ENCODE measurements around the gene RBSN.
A peak's percentile ranks its signal among the peaks of the same experiment; 100 is the strongest.
"Not testable (repeated sequence)": the region's sequence is repeated elsewhere in the genome, so short reads cannot be mapped to it uniquely, and the experiment has no call there.

The RBSN gene

DNA sequence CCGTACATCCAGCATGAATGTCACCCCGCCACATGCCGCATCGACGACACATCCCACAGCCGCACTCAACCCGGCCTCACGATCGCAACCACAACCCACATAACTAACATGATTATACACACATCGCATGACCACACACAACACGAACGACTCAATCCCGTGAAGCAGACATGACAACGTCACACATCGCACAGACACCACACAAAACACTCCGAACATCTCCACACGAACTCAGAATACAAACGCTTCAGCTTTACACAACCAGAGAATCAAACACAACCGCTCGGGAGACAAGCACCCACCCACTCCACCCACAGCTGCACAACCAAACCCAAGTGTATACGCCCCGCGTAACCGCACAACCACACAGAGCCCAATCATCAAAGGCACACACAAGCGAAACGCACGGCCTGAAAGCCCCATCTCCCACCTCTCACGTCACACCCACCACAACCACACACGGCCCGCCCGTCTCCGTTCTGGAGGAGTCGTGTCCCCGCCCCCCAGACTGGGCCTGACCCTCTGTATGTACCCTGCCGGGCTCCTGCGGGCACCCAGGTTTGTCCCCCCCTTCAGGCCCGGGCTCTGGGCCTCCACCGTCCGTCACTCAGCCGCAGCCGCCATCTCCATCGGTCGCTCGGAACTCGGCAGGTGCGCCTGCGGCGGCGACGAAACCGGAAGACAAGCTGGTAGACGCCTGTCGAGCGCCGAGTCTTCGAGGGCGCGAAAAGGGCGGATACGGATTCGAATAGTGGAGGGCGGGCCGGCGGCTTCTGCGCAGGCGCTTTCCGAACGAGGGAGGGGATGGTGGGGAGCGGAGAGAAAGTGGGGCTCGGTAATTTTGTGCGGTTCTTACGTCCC lies at the start of gene RBSN:
Gene RBSN, minus strand, starts transcription at position 646 of the 861 bp plus-strand sequence. CDS start 3,028 bp downstream, outside the sequence.
- DNase-seq: peak; percentile 96

- DNase-seq: peak; percentile 7
Observed at GRCh38 chr3:15148614-15149013, 49.7 kb upstream of the RBSN start.

DNA sequence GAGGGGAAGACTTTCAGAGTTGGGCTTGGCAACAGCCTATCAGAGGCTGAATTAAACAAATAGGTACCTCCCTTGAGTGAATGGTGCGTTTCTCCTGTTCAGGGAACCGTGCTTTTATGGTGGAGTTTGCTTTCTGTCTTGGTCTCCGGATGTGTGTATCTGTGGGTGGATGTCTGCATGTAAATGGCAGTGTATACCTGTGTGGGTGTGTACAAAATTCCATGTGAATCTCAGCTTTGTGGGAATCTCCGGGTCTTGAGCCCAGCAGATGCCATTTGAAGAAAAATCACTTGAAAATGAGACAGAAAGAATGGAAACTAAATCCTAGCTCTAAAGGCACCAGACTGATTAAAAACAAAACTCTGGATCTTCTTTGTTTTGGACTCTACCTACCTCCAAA lies 37.9 kb upstream of the RBSN start:
- not testable (repeated sequence) for DNase-seq

GRCh38 chr3:15134968-15135367 lies 36.0 kb upstream of the RBSN start:
- not testable (repeated sequence) for DNase-seq

GRCh38 chr3:15128403-15128802 lies 29.5 kb upstream of the RBSN start:
- DNase-seq: not testable (repeated sequence)

DNA sequence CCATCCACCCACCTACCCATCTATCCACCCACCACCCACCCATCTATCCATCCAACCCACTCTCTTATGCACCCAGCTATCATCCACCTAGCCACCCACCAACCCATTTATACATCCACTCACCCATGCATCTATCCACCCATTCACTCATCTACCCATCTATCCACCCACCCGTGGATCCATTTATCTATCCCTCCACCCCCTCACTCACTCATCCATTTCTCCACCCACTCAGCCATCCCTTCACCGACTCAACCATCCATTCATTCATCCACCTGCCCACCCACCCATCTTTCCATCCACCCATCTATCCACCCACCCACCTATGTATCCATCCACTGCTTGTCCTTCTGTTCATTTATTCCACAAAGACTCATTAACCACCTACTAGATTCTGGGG lies 28.0 kb upstream of the RBSN start:
- not testable (repeated sequence) for DNase-seq

- DNase-seq: no peak
Observed at GRCh38 chr3:15122398-15122797, 23.4 kb upstream of the RBSN start.

GRCh38 chr3:15121936-15122335 lies 23.0 kb upstream of the RBSN start:
- no peak for DNase-seq

GRCh38 chr3:15120986-15121385 lies 22.0 kb upstream of the RBSN start:
- DNase-seq: no peak

- no peak for DNase-seq
Observed at GRCh38 chr3:15117011-15117410, 18.1 kb upstream of the RBSN start.

DNA sequence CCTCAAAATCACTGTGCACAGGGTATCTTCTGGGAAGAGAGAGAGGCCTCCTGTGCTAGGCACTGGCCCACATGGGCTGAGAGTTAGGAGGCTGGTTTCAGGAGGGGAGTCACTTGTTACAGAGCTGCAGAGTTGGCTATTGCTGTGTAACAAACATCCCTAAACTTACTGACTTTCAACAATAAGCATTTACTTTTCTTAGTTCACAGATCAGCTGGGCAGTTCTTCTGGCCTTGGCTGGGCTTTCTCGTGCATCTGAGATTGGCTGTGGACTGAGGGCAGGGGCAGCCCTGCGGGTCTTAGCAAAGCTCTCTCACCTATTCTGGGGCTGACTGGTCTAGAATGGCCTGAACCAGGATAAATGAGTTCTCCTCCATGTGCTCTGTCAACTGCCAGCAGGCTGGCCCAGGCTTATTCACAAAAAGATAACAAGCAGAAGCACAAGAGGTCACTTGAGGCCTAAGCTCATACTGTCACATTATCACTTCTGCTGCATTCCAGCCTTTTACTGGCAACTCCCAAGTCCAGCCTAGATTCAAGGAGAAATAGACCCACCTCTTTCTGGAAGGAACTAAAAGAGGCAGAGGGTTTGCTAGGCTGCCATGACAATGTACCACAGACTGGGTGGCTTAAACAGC lies 17.2 kb upstream of the RBSN start:
- peak; percentile 47 for DNase-seq

DNA sequence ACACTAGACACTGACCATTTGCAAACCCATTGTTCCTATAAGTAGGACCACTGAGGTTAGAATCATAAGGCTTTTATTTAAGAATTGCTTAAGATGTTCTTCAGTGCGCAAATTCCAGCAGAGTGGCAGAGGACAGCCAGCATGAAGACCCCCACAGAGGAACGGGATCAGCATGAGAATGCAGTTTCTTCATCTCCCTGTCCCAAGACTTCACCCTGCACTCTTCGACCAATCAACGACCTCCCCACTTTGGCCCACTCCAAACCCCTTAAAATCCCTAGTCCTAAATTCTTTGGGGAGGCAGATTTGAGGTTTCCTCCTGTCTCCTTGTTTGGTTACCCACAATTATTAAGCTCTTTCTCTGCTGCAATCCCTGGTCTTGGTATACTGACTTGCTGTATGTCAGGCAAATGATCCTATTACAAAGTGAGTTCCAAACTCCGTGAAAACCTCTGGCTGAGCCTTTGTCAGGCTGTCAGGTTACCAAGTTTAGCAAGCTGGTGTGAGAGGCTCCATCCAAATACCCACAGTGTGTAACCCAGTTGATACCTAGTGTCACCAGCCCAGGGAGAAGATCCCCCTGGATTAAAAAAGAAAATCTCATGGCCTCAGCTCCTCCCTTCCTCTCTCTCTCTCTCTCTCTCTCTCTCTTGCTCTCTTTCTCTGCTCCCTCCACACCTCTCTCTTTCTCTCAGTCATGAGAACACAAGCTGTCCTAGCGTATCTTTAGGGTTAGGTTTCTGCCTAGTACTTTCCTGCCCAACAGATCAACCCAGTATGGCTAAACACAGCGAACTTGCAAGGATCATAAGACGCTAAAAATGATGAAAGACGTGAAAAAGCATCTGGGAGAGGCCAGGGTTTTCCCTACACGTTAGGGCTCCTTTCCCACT lies 15.8 kb upstream of the RBSN start:
- DNase-seq: no peak

GRCh38 chr3:15113884-15114283 lies 14.9 kb upstream of the RBSN start:
- no peak for DNase-seq

GRCh38 chr3:15113471-15113870 lies 14.5 kb upstream of the RBSN start:
- no peak for DNase-seq

- no peak for DNase-seq
Observed at GRCh38 chr3:15112011-15112410, 13.1 kb upstream of the RBSN start.

DNA sequence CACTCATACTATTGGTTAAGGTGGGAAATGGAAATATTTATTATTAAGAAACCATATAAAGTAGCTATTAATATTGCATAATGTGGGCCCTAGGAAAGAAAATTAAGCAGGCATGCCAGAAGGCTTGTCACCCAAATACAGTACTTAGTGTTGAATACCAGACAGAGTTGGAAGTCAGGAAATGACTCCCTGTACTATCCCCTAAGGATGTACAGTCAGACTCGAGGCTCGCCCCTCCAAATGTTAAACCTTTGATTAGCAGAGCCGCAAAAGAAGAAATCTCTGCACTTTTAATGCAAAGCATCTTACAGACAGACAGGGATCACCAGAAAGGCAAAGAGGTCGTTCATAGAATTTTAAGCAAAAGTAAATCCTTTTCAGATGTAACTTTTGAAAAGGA lies 11.3 kb upstream of the RBSN start:
- DNase-seq: no peak

DNA sequence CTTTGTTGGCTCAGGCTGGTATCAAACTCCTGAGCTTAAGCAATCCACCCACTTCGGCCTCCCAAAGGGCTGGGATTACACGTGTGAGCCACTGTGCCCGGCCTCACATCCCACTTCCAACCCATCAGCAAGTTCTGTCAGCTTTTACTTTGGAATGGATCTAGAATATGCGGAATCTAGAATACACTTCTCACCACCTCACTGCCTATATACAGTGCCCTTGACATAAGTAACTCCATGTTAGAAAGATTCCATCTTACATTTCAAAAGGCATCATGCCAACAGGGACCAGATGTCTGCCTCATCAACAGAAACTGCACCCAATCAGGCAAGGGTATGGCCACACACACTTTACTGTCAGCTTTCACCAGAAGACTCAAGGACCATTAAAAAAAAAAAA lies 9.9 kb upstream of the RBSN start:
- no peak for DNase-seq

GRCh38 chr3:15108082-15108545 lies 9.2 kb upstream of the RBSN start:
- peak; percentile 77 for DNase-seq

DNA sequence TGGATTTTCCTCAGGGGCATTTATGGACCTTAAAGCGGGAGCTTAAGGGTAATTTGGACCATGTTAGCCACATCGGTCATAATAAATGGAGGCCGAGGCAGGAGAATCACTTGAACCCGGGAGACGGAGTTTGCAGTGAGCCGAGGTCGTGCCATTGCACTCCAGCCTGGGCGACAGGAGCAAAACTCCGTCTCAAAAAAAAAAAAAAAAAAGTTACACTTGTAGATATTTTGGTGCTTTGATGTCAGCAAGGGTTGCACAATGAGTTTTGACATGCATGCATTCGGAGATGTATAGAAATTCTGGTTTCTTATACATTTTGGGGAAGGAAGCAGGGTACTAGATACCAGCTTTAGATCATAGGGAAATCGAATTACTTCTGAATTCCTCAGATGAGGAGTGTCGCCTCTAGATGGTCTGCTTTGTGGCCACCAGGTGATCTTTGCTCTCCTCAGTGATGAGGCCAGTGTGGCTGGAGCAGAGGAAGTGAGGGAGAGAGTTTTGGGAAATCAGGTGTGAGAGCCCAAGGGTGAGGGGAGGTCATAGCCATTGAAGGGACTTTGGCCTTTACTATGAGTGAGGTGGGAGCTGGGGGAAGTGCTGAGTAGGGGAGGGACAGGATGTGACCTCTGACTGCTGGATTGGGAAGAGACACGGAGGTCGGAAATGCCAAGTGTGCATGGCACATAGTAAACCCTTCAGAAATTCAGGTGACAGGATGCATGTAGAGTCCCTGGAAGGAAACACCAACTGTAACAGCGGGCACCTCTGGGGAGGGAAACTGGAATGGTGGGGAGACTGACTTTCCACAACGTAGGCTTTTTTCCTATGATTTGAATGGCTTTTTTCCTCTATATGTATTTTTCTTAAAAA lies 8.4 kb upstream of the RBSN start:
- DNase-seq: no peak

DNA sequence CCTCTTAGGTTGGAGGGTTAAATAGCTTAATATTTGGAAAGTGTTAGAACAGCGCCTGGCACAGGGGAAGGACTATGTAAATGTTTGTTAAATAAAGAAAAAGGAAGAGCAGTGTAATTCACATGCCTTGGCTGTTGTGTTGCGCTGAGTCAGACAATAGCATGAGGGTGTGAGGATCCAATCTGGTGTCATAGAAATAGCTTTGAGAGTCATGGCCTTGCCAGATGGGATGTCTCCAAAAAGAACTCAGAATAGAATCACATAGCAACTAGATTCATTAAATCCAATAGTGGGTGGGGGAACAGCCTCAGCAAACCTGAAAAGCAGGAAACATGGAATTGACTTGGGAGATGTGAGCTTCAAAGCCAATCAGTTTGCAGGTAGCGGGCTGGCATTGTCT lies 3.9 kb upstream of the RBSN start:
- DNase-seq: no peak

GRCh38 chr3:15102256-15102655 lies 3.3 kb upstream of the RBSN start:
- peak; percentile 47 for DNase-seq
